SK-N-SH treated with all-trans-retinoic acid at 6 μM for 48 hours (cell line): ENCODE data around the gene BRPF3.

Experiments
- ATAC-seq: fragments of 200-7000 bp; cut with Tn5 transposase; 3 replicates; pipeline ENCODE4 v1.9.1; 2020; ENCODE audit warnings: mild to moderate bottlenecking, moderate library complexity
- BACH2 ChIP-seq: fragments of 250-450 bp; sonication (Bioruptor Pico); IDR thresholded peaks from 2 replicates; pipeline ENCODE4 v1.9.0; 2021; ENCODE audit warnings: mild to moderate bottlenecking, borderline replicate concordance
- CREB5 ChIP-seq: fragments of 250-450 bp; sonication (Bioruptor Pico); IDR thresholded peaks from 2 replicates; pipeline ENCODE4 v1.5.1; 2020; ENCODE audit warnings: low read depth, mild to moderate bottlenecking, moderate library complexity
- CSDC2 ChIP-seq: fragments of 250-450 bp; sonication (Bioruptor Pico); IDR thresholded peaks from 2 replicates; pipeline ENCODE4 v1.5.0; 2020; ENCODE audit warnings: mild to moderate bottlenecking, moderate library complexity
- ESRRG ChIP-seq: fragments of 250-450 bp; sonication (Bioruptor Pico); IDR thresholded peaks from 2 replicates; pipeline ENCODE4 v1.6.1; 2021; ENCODE audit warnings: mild to moderate bottlenecking
- ISL1 ChIP-seq: fragments of 250-450 bp; sonication (Bioruptor Pico); IDR thresholded peaks from 2 replicates; pipeline ENCODE4 v2.1.2; 2022; ENCODE audit warnings: mild to moderate bottlenecking, moderate library complexity
- PPARA ChIP-seq: fragments of 250-450 bp; sonication (Bioruptor Pico); IDR thresholded peaks from 2 replicates; pipeline ENCODE4 v1.5.0; 2020; ENCODE audit warnings: mild to moderate bottlenecking, borderline replicate concordance
- RARB ChIP-seq: fragments of 250-450 bp; sonication (Bioruptor Pico); IDR thresholded peaks from 2 replicates; pipeline ENCODE4 v1.8.0; 2021; ENCODE audit warnings: mild to moderate bottlenecking, moderate library complexity
- SNAI2 ChIP-seq: fragments of 250-450 bp; sonication (Bioruptor Pico); IDR thresholded peaks from 2 replicates; pipeline ENCODE4 v1.5.0; 2020; ENCODE audit warnings: mild to moderate bottlenecking, moderate library complexity
- ZC3H10 ChIP-seq: fragments of 250-450 bp; sonication (Bioruptor Pico); IDR thresholded peaks from 2 replicates; pipeline ENCODE4 v1.5.1; 2021; ENCODE audit warnings: mild to moderate bottlenecking, moderate library complexity
- ZFP30 ChIP-seq: fragments of 450-650 bp; formaldehyde crosslinking; IDR thresholded peaks from 2 replicates; pipeline ENCODE4 v1.5.0; 2022; ENCODE audit warnings: mild to moderate bottlenecking, moderate library complexity
- ZNF565 ChIP-seq: fragments of 450-650 bp; formaldehyde crosslinking; conservative IDR thresholded peaks from 2 replicates; pipeline ENCODE4 v1.5.0; 2020; ENCODE audit warnings: low read depth, mild to moderate bottlenecking, moderate library complexity
- ZNF8 ChIP-seq: fragments of 450-650 bp; formaldehyde crosslinking; IDR thresholded peaks from 2 replicates; pipeline ENCODE4 v1.5.0; 2020; ENCODE audit warnings: mild to moderate bottlenecking, moderate library complexity
- TF ChIP-seq, protein P1 (sequence below): fragments of 250-450 bp; sonication (Bioruptor Pico); IDR thresholded peaks from 2 replicates; pipeline ENCODE4 v1.5.0; 2020; ENCODE audit warnings: mild to moderate bottlenecking, moderate library complexity
- TF ChIP-seq, protein P2 (sequence below): fragments of 250-450 bp; sonication (Bioruptor Pico); IDR thresholded peaks from 2 replicates; pipeline ENCODE4 v1.8.0; 2021; ENCODE audit warnings: low read depth, mild to moderate bottlenecking, moderate library complexity, borderline replicate concordance
- TF ChIP-seq, protein P3 (sequence below): fragments of 250-450 bp; sonication (Bioruptor Pico); IDR thresholded peaks from 2 replicates; pipeline ENCODE4 v1.8.0; 2020; ENCODE audit warnings: mild to moderate bottlenecking, moderate library complexity, borderline replicate concordance

BRPF3 gene

DNA sequence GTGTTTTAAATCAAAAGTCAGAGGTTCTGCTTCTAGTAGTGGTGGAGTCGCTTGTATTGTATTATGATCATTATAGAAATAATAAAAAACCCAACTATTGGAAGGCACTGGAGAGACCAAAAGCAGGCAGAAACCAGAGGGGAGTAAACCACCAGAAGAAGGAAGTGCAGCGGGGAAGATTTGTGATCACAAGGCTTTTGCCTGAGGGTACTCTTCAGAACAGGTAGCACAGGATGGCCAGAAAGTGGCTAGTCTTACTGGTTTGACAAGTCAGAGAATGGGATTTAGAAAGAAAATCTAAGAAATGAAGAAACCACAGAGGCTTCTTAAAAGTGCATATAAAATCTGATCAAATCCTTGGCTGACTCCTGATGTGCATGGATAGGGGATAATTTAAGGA is 42.3 kb upstream of the BRPF3 start:
- TF ChIP-seq, protein P1, sequence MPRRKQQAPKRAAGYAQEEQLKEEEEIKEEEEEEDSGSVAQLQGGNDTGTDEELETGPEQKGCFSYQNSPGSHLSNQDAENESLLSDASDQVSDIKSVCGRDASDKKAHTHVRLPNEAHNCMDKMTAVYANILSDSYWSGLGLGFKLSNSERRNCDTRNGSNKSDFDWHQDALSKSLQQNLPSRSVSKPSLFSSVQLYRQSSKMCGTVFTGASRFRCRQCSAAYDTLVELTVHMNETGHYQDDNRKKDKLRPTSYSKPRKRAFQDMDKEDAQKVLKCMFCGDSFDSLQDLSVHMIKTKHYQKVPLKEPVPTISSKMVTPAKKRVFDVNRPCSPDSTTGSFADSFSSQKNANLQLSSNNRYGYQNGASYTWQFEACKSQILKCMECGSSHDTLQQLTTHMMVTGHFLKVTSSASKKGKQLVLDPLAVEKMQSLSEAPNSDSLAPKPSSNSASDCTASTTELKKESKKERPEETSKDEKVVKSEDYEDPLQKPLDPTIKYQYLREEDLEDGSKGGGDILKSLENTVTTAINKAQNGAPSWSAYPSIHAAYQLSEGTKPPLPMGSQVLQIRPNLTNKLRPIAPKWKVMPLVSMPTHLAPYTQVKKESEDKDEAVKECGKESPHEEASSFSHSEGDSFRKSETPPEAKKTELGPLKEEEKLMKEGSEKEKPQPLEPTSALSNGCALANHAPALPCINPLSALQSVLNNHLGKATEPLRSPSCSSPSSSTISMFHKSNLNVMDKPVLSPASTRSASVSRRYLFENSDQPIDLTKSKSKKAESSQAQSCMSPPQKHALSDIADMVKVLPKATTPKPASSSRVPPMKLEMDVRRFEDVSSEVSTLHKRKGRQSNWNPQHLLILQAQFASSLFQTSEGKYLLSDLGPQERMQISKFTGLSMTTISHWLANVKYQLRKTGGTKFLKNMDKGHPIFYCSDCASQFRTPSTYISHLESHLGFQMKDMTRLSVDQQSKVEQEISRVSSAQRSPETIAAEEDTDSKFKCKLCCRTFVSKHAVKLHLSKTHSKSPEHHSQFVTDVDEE (CRISPR knock-in tag), result no peak
- no peak for TF ChIP-seq BACH2 (CRISPR knock-in tag)
- no peak for TF ChIP-seq ZFP30
- TF ChIP-seq CSDC2 (CRISPR knock-in tag), result no peak
- no peak for TF ChIP-seq ISL1 (CRISPR knock-in tag)
- TF ChIP-seq CREB5 (CRISPR knock-in tag), result no peak
- TF ChIP-seq, protein P2, sequence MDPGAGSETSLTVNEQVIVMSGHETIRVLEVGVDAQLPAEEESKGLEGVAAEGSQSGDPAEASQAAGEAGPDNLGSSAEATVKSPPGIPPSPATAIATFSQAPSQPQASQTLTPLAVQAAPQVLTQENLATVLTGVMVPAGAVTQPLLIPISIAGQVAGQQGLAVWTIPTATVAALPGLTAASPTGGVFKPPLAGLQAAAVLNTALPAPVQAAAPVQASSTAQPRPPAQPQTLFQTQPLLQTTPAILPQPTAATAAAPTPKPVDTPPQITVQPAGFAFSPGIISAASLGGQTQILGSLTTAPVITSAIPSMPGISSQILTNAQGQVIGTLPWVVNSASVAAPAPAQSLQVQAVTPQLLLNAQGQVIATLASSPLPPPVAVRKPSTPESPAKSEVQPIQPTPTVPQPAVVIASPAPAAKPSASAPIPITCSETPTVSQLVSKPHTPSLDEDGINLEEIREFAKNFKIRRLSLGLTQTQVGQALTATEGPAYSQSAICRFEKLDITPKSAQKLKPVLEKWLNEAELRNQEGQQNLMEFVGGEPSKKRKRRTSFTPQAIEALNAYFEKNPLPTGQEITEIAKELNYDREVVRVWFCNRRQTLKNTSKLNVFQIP (CRISPR knock-in tag), result no peak
- TF ChIP-seq ZC3H10, result no peak
- TF ChIP-seq, protein P3, sequence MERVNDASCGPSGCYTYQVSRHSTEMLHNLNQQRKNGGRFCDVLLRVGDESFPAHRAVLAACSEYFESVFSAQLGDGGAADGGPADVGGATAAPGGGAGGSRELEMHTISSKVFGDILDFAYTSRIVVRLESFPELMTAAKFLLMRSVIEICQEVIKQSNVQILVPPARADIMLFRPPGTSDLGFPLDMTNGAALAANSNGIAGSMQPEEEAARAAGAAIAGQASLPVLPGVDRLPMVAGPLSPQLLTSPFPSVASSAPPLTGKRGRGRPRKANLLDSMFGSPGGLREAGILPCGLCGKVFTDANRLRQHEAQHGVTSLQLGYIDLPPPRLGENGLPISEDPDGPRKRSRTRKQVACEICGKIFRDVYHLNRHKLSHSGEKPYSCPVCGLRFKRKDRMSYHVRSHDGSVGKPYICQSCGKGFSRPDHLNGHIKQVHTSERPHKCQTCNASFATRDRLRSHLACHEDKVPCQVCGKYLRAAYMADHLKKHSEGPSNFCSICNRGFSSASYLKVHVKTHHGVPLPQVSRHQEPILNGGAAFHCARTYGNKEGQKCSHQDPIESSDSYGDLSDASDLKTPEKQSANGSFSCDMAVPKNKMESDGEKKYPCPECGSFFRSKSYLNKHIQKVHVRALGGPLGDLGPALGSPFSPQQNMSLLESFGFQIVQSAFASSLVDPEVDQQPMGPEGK (CRISPR knock-in tag), result no peak
- TF ChIP-seq SNAI2 (CRISPR knock-in tag), result no peak

DNA sequence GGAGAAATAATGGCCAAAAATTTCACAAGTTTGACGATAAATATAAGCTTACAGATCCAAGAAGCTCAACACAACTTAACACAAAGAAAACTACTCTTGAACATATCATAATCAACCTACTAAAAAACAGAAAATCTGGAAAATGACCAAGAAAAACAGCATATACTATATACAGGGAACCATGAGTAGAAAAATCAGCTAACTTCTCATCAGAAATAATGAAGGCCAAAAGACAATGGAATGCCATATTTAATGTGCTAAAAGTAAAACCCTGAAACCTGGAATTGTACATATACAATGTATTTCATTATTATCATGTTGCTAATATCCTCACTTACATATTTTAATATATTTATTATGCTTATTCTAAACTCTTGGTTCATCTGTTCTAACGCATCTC is 40.9 kb upstream of the BRPF3 start:
- TF ChIP-seq ISL1 (CRISPR knock-in tag) (no peak), ZNF565 (CRISPR knock-in tag) (no peak), BACH2 (CRISPR knock-in tag) (no peak), RARB (no peak), PPARA (CRISPR knock-in tag) (no peak), ZNF8 (CRISPR knock-in tag) (no peak), ESRRG (no peak), ZFP30 (no peak)
- TF ChIP-seq, protein P2 (CRISPR knock-in tag), result no peak
- TF ChIP-seq, protein P3 (CRISPR knock-in tag), result no peak
- TF ChIP-seq, all 23 proteins: peak for 0
- no peak for ATAC-seq

More for the DNA sequence above, 42.3 kb upstream of the BRPF3 start:
- ATAC-seq, result no peak

- TF ChIP-seq ESRRG, result no peak
- TF ChIP-seq, all 23 proteins: peak for 0
- no peak for ATAC-seq
Observed at GRCh38 chr6:36160147-36160760, 36.3 kb upstream of the BRPF3 start.
